IPS-18a (cell line): ENCODE data around the gene CECR2.

ENCODE experiments used
- H3K27ac ChIP-seq: one replicate; pipeline ENCODE4 v1.5.1; 2013; ENCODE audit warnings: low read length
- H3K27me3 ChIP-seq: one replicate; pipeline ENCODE4 v1.6.1; 2013; ENCODE audit warnings: mild to moderate bottlenecking, low read length; ENCODE audit not compliant: control insufficient read depth, insufficient read depth
- H3K36me3 ChIP-seq: one replicate; pipeline ENCODE4 v1.6.1; 2013; ENCODE audit warnings: low read depth, low read length; ENCODE audit not compliant: control insufficient read depth
- H3K4me1 ChIP-seq: one replicate; pipeline ENCODE4 v1.6.1; 2013; ENCODE audit warnings: low read depth, low read length; ENCODE audit not compliant: control insufficient read depth
- H3K4me3 ChIP-seq: one replicate; pipeline ENCODE4 v1.5.1; 2013; ENCODE audit warnings: low read length
- H3K9ac ChIP-seq: one replicate; pipeline ENCODE4 v1.6.1; 2013; ENCODE audit warnings: mild to moderate bottlenecking, low read length, moderate library complexity
- H3K9me3 ChIP-seq: one replicate; pipeline ENCODE4 v1.6.1; 2013; ENCODE audit warnings: low read depth, low read length; ENCODE audit not compliant: control insufficient read depth

Gene CECR2

DNA sequence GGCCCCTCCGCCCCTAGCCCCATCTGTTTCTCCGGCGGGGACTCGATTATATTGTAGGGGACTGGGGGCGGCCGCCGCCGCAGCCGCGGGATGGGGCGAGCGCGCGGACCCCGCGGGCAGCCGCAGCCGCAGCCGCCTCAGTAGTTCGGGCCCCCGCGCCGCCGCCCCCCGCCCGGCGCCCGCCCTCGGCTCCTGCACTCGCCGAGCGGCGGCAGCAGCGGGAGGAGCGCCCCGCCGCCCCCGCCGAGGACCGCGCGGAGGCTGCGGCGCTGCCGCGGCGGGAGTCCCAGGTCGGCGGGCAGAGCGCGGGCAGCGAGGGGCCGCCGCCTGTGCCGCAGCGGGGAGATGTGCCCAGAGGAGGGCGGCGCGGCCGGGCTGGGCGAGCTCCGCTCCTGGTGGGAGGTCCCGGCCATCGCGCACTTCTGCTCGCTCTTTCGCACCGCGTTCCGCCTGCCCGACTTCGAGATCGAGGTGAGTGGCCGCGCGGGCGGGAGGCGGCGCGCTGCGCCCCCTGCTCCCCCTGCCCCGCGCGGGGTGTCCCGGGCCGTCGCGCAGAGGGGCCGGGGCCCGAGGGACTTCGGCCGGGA, at the start of gene CECR2:
CECR2 (plus strand) TSS at position 22 of the 587 bp plus-strand sequence; CDS start at position 346, 324 bp downstream.
- Histone ChIP-seq H3K27ac (peak within 1 kb of the TSS; percentile 98), H3K9ac (peak within 1 kb of the TSS; percentile 98), H3K4me3 (peak within 1 kb of the TSS; percentile 88)

GRCh38 chr22:17319546-17319945, 49.7 kb upstream of the CECR2 start:
- Histone ChIP-seq H3K9ac (no peak overlapping the region), H3K9me3 (no peaks in the 10 kb centered on the region), H3K27ac (no peak overlapping the region), H3K27me3 (no peaks in the 10 kb centered on the region), H3K4me1 (peaks cover 3% of the 10 kb centered on the region), H3K4me3 (no peak overlapping the region), H3K36me3 (no peaks in the 10 kb centered on the region)

More for the DNA sequence above, at the start of gene CECR2:
- Histone ChIP-seq H3K4me1 (peaks cover 42% of the 10 kb centered on the region), H3K9me3 (no peaks in the 10 kb centered on the region), H3K36me3 (no peaks in the 10 kb centered on the region), H3K27me3 (no peaks in the 10 kb centered on the region)

DNA sequence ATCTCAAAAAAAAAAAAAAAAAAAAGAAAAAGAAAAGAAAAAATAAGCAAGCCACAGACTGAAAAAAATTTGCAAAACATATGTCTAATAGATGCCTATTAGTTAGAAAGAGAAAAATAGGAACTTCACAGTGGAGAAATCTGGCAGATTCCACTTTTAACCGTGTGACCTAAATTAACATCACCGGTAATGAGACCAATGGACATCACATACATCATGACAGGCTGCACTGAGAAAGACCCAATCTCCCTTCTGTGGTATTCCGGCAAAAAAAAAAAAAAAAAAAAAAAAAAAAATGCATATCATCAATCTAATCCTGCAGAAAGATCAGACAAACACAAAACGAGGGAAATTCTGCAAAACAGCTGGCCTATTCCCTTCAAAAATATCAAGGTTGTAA, 46.7 kb upstream of the CECR2 start:
- Histone ChIP-seq H3K27me3 (no peaks in the 10 kb centered on the region), H3K27ac (no peak overlapping the region), H3K9ac (no peak overlapping the region), H3K4me3 (no peak overlapping the region), H3K9me3 (no peaks in the 10 kb centered on the region), H3K4me1 (peaks cover 3% of the 10 kb centered on the region), H3K36me3 (no peaks in the 10 kb centered on the region)

- no peaks in the 10 kb centered on the region for H3K4me1 ChIP-seq
- H3K4me3 ChIP-seq, result no peak overlapping the region
- no peaks in the 10 kb centered on the region for H3K9me3 ChIP-seq
Measured at GRCh38 chr22:17331690-17332089, 37.6 kb upstream of the CECR2 start.

DNA sequence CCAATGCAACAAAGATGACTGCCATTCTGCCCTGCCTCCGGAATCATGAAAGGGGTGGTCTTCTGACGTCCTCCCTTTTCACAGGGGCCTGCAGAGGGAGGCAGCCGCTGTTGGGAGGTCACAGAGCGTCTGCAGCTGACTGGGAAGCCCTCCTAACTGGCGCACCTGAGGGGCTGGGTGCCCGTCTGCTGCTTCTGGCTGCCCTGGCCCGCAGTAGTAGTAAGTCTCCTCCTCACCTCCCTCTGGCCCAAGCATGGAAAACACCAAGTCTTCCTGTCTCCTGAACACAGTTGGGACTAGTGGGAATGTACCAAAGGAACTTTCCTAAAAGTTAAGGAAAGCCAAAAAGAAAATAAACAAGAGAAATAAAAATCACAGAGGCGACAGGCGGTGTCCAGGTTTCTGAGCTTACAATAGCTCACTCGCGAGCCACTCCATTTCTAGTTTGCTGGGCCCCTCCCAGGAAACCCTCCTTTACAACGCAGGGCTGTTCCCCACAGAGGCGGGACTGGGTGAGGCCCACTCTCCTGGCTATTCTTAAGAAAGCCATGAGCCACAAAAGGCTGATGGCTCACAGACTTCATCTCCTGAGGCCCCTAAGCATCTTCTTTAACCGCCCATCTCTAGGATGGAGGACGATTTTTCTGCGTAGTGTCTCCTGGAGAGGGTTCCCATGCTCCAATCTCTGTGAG, 37.0 kb upstream of the CECR2 start:
- Histone ChIP-seq H3K36me3 (no peaks in the 10 kb centered on the region), H3K9me3 (no peaks in the 10 kb centered on the region), H3K4me1 (no peaks in the 10 kb centered on the region), H3K27ac (no peak overlapping the region), H3K4me3 (no peak overlapping the region), H3K27me3 (no peaks in the 10 kb centered on the region), H3K9ac (no peak overlapping the region)

More at GRCh38 chr22:17331690-17332089, 37.6 kb upstream of the CECR2 start:
- H3K36me3 ChIP-seq, result no peaks in the 10 kb centered on the region
- no peak overlapping the region for H3K9ac ChIP-seq
- no peak overlapping the region for H3K27ac ChIP-seq
- no peaks in the 10 kb centered on the region for H3K27me3 ChIP-seq

- no peaks in the 10 kb centered on the region for H3K27me3 ChIP-seq
- peaks cover 2% of the 10 kb centered on the region for H3K4me1 ChIP-seq
- no peak overlapping the region for H3K27ac ChIP-seq
Measured at GRCh38 chr22:17334059-17334458, 35.2 kb upstream of the CECR2 start.

GRCh38 chr22:17334983-17335382, 34.3 kb upstream of the CECR2 start:
- Histone ChIP-seq H3K27me3 (no peaks in the 10 kb centered on the region), H3K27ac (no peak overlapping the region), H3K36me3 (no peaks in the 10 kb centered on the region), H3K4me1 (peaks cover 4% of the 10 kb centered on the region), H3K9ac (no peak overlapping the region), H3K9me3 (no peaks in the 10 kb centered on the region), H3K4me3 (no peak overlapping the region)

More at GRCh38 chr22:17334059-17334458, 35.2 kb upstream of the CECR2 start:
- H3K9ac ChIP-seq, result no peak overlapping the region
- no peaks in the 10 kb centered on the region for H3K9me3 ChIP-seq
- no peaks in the 10 kb centered on the region for H3K36me3 ChIP-seq
- H3K4me3 ChIP-seq, result no peak overlapping the region

DNA sequence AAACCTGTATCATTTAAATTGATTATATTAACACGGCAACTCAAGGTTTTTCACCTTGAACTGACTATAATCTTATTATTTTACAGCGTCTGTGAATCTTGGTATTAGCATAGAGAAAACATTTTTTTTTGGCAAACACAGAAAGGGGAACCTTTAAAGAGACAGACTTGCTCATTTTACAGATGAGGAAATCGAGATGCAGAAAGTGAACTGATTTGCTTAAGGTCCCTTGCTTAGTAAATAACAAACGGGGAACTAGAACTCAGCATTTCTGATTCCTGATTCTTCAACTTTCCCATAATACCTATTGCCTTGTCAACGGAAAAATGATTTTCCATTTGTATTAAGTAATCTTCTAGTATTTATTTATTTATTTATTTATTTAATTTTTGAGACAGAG, 33.2 kb upstream of the CECR2 start:
- Histone ChIP-seq H3K9me3 (no peaks in the 10 kb centered on the region), H3K4me3 (no peak overlapping the region), H3K36me3 (no peaks in the 10 kb centered on the region), H3K27me3 (no peaks in the 10 kb centered on the region), H3K4me1 (peaks cover 4% of the 10 kb centered on the region), H3K27ac (no peak overlapping the region), H3K9ac (no peak overlapping the region)

DNA sequence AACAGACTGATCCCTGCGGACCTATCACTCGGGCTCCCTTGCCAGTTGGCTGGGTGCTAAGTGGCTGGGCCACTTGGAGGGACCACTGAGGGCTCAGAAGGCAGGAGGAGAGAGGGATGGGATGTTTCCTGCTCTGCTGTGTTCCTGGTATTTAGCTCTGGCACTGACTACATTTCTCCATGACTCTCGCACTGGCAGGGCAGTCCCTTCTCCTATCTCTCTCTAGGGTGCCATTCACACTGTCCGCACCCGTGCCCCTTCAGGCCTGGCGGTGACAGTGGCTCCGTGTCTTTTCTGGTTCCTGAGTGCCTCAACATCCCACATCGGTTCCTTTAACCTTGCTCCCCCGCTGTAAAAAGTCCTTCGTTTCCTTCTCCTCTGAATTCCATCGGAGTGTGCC, 31.6 kb upstream of the CECR2 start:
- no peaks in the 10 kb centered on the region for H3K27me3 ChIP-seq
- no peaks in the 10 kb centered on the region for H3K36me3 ChIP-seq
- H3K27ac ChIP-seq, result no peak overlapping the region
- no peak overlapping the region for H3K9ac ChIP-seq
- no peaks in the 10 kb centered on the region for H3K9me3 ChIP-seq
- peaks cover 4% of the 10 kb centered on the region for H3K4me1 ChIP-seq
- no peak overlapping the region for H3K4me3 ChIP-seq

- no peak overlapping the region for H3K4me3 ChIP-seq
- H3K36me3 ChIP-seq, result no peaks in the 10 kb centered on the region
- H3K9ac ChIP-seq, result no peak overlapping the region
- no peaks in the 10 kb centered on the region for H3K27me3 ChIP-seq
- no peak overlapping the region for H3K27ac ChIP-seq
- H3K9me3 ChIP-seq, result no peaks in the 10 kb centered on the region
- H3K4me1 ChIP-seq, result peaks cover 4% of the 10 kb centered on the region
Measured at GRCh38 chr22:17339095-17339693, 30.1 kb upstream of the CECR2 start.

- no peak overlapping the region for H3K27ac ChIP-seq
- no peaks in the 10 kb centered on the region for H3K36me3 ChIP-seq
- H3K9me3 ChIP-seq, result no peaks in the 10 kb centered on the region
- H3K4me3 ChIP-seq, result no peak overlapping the region
- no peaks in the 10 kb centered on the region for H3K27me3 ChIP-seq
- H3K9ac ChIP-seq, result no peak overlapping the region
- H3K4me1 ChIP-seq, result peaks cover 4% of the 10 kb centered on the region
Measured at GRCh38 chr22:17342361-17342760, 26.9 kb upstream of the CECR2 start.
